GM08714 (cell line): ENCODE measurements around the gene ST6GALNAC3.

Experiments used
- H3K4me3 ChIP-seq: fragments of 200-500 bp; sonication (Bioruptor generic); 2 replicates; pipeline ENCODE4 v1.5.1; 2014; ENCODE audit warnings: mild to moderate bottlenecking, low read length, inconsistent platforms
- ZNF274 ChIP-seq: IDR thresholded peaks from 2 replicates; pipeline ENCODE4 v1.6.1; 2012; ENCODE audit warnings: mild to moderate bottlenecking, low read depth, low read length

ST6GALNAC3 gene

GRCh38 chr1:76191561-76191960 is 117.0 kb downstream of the ST6GALNAC3 start:
- TF ChIP-seq ZNF274, result no peak
- no peak overlapping the region for H3K4me3 ChIP-seq

- TF ChIP-seq ZNF274, result no peak
- no peak overlapping the region for H3K4me3 ChIP-seq
These were observed 123.9 kb downstream of the ST6GALNAC3 start for GRCh38 chr1:76198452-76198851.

- TF ChIP-seq ZNF274, result no peak
- H3K4me3 ChIP-seq, result no peak overlapping the region
These were observed 128.1 kb downstream of the ST6GALNAC3 start for GRCh38 chr1:76202670-76203069.

- no peak for TF ChIP-seq ZNF274
- no peak overlapping the region for H3K4me3 ChIP-seq
These were observed 128.6 kb downstream of the ST6GALNAC3 start for GRCh38 chr1:76203127-76203526.

GRCh38 chr1:76209238-76209637 is 134.7 kb downstream of the ST6GALNAC3 start:
- no peak for TF ChIP-seq ZNF274
- no peak overlapping the region for H3K4me3 ChIP-seq

GRCh38 chr1:76209648-76210047 is 135.1 kb downstream of the ST6GALNAC3 start:
- no peak overlapping the region for H3K4me3 ChIP-seq
- no peak for TF ChIP-seq ZNF274

GRCh38 chr1:76210160-76210559 is 135.6 kb downstream of the ST6GALNAC3 start:
- TF ChIP-seq ZNF274, result no peak
- H3K4me3 ChIP-seq, result no peak overlapping the region

GRCh38 chr1:76218888-76219287 is 144.3 kb downstream of the ST6GALNAC3 start:
- H3K4me3 ChIP-seq, result no peak overlapping the region
- no peak for TF ChIP-seq ZNF274

GRCh38 chr1:76219366-76219818 is 144.8 kb downstream of the ST6GALNAC3 start:
- no peak overlapping the region for H3K4me3 ChIP-seq
- TF ChIP-seq ZNF274, result no peak

GRCh38 chr1:76224752-76225151 is 150.2 kb downstream of the ST6GALNAC3 start:
- no peak overlapping the region for H3K4me3 ChIP-seq
- no peak for TF ChIP-seq ZNF274

GRCh38 chr1:76225526-76225925 is 151.0 kb downstream of the ST6GALNAC3 start:
- TF ChIP-seq ZNF274, result no peak
- H3K4me3 ChIP-seq, result no peak overlapping the region

GRCh38 chr1:76227621-76228020 is 153.1 kb downstream of the ST6GALNAC3 start:
- TF ChIP-seq ZNF274, result no peak
- no peak overlapping the region for H3K4me3 ChIP-seq

GRCh38 chr1:76229279-76230005 is 154.9 kb downstream of the ST6GALNAC3 start:
- TF ChIP-seq ZNF274, result no peak

GRCh38 chr1:76230842-76231281 is 156.3 kb downstream of the ST6GALNAC3 start:
- TF ChIP-seq ZNF274, result no peak
- H3K4me3 ChIP-seq, result no peak overlapping the region

More at GRCh38 chr1:76229279-76230005, 154.9 kb downstream of the ST6GALNAC3 start:
- H3K4me3 ChIP-seq, result no peak overlapping the region

- TF ChIP-seq ZNF274, result no peak
- no peak overlapping the region for H3K4me3 ChIP-seq
These were observed 156.8 kb downstream of the ST6GALNAC3 start for GRCh38 chr1:76231320-76231719.

- no peak for TF ChIP-seq ZNF274
- H3K4me3 ChIP-seq, result no peak overlapping the region
These were observed 158.1 kb downstream of the ST6GALNAC3 start for GRCh38 chr1:76232666-76233065.

- TF ChIP-seq ZNF274, result no peak
- no peak overlapping the region for H3K4me3 ChIP-seq
These were observed 159.5 kb downstream of the ST6GALNAC3 start for GRCh38 chr1:76234061-76234460.
